Activated CD4-positive, alpha-beta T cell treated with anti-CD3 and anti-CD28 coated beads, Interleukin-2, amount 50 U/mL, for 48 hours (primary cell): ENCODE measurements around the gene KLHL18.
"Not testable (repeated sequence)": the region's sequence is repeated elsewhere in the genome, so short reads cannot be mapped to it uniquely, and the experiment has no call there.

Experiments used
- DNase-seq, 2 experiments: peaks; one replicate each; pipeline ENCODE4 v3.0.0-alpha.2; 2020

KLHL18 gene

DNA sequence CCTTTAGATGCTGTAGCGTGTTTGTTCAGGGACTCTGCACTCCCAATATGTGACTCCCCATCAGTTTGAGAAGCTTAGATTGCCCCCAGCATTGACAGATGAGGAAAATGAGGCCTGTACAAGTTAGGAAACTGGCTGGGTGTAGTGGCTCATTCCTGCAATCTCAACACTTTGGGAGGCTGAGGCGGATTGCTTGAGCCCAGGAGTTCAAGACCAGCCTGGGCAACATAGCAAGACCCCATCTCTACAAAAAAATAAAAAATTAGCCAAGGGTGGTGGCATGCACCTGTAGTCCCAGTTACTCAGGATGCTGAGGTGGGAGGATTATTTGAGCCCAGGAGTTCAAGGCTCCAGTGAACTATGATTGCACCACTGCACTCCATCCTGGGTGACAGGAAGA lies 84.1 kb downstream of the KLHL18 start:
- DNase-seq = no peak

- no peak for DNase-seq
Measured at GRCh38 chr3:47367631-47368030, 84.9 kb downstream of the KLHL18 start.

DNA sequence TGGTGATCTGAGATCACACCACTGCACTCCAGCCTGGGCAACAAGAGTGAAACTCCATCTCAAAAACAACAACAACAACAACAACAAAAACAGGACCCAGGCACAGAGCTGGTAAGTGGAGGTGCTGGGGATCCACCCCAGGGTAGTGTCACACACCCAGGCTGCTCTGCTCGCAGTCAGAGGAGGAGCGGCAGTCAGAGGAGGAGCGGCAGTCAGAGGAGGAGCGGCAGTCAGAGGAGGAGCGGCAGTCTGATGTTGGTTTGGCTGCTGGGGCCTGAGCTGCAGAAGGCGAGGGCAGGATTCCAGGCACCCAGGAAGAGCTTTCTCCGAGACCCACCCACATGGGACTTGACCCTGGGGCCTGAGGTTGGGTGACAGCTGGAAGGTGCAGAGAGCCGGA lies 87.3 kb downstream of the KLHL18 start:
- not testable (repeated sequence) for DNase-seq

- DNase-seq = peak; percentile 33 to 52
Measured at GRCh38 chr3:47370887-47371697, 88.3 kb downstream of the KLHL18 start.

DNA sequence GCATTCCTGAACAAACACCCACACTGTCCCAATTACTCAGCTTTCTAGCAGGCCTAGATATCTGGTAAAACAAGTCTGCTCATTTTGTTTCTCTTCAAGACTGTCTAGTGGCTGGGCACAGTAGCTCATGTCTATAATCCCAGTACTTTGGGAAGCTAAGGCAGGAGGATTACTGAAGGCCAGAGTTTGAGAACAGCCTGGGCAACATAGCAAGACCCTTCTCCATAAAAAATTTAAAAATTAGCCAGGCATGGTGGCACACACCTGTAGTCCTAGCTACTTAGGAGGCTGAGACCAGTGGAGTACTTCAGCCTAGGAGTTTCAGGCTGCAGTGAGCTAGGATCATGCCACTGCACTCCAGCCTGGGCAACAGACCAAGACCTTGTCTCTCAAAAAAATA lies 91.8 kb downstream of the KLHL18 start:
- no peak for DNase-seq

DNA sequence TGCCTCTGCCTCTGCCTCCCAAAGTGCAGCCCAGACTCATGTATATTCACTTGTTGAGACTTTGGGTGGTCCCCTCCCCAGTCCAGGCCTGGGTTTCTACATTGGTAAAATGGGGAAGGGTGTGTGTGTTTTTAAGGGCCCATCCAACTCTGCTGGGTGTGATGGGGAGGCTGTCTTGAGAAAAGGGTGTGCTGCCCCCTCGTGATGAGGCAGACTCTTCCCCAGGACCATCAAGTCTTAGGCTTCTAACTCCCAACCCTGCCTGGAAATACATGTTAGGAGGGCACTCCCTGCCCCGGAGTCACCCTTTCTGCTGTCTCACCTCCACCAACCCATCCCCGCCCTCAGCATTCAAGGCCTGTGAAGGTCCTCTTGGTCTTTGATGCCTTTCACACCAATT lies 93.6 kb downstream of the KLHL18 start:
- no peak for DNase-seq

GRCh38 chr3:47377186-47377585 lies 94.4 kb downstream of the KLHL18 start:
- no peak for DNase-seq

- DNase-seq = no peak
Measured at GRCh38 chr3:47378869-47379268, 96.1 kb downstream of the KLHL18 start.

GRCh38 chr3:47379411-47379899 lies 96.7 kb downstream of the KLHL18 start:
- DNase-seq = no peak

GRCh38 chr3:47380026-47380600 lies 97.4 kb downstream of the KLHL18 start:
- no peak for DNase-seq

- peak; percentile 99 for DNase-seq
Measured at GRCh38 chr3:47380601-47381316, 98.0 kb downstream of the KLHL18 start, which contains the start of gene PTPN23. PTPN23 (plus strand) TSS chr3:47381021; CDS start chr3:47381097, 76 bp downstream.

GRCh38 chr3:47381317-47382157 lies 98.8 kb downstream of the KLHL18 start:
- peak; percentile 84 to 90 for DNase-seq

GRCh38 chr3:47384425-47384824 lies 101.7 kb downstream of the KLHL18 start:
- DNase-seq = no peak

- no peak for DNase-seq
Measured at GRCh38 chr3:47385007-47385406, 102.3 kb downstream of the KLHL18 start.

GRCh38 chr3:47385796-47386195 lies 103.1 kb downstream of the KLHL18 start:
- no peak for DNase-seq

GRCh38 chr3:47392933-47393332 lies 110.2 kb downstream of the KLHL18 start:
- DNase-seq = no peak

DNA sequence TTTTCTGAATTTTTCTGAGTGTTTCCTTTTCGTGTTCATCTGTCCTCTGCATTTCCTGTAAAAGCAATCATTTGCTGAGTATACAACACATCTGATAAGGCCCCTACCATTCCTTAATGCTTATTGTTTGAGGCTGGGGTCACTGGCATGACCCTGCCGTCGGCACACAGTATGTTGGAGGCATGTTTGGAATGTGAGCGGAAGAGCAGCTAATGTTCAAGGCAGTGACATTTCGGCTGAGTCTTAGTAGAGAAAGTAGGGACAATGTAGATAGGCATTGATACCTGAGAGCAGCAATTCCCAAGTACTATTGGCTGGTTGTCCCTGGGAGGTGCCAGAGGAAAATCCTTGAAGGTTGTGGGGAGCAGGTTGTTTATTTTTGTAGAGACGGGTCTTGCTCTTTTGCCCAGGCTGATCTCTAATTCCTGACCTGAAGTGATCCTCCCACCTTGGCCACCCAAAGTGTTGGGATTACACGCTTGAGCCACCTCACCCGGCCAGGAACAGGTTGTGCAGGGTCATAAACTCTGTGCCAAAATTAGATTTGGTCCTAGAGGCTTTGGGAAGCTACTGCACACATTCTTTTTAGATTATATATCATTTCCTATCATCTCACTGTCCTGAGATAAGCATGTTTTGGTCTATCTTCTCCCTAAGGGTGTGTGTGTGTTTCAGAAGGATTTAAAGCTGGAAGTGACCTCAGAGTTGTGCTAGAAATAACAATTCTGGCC lies 111.6 kb downstream of the KLHL18 start:
- DNase-seq = no peak

DNA sequence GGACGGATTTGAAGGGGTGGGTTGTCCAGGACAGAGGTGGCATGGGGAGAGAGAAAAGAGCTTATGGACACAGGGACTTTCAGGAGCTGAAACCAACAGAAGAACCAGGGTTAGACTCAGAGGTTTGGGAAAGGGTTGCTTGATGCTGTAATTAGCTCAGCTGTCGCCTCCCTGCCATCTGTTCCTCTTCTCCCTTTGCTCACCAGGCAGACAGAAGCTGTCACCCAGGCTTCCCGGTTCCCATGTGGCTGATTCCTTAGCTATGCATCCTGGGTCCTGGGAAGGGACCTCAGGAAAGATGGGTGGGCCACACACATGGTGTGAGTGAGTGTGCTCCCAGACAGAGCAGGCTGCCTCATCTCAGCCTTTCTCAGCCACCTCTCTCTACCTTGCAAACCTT lies 112.1 kb downstream of the KLHL18 start:
- no peak for DNase-seq
